Measurements from ENCODE around the gene RNF152.

The RNF152 gene

GRCh38 chr18:61890344-61890743 is 2.5 kb downstream of the RNF152 start:
- no peaks in the 10 kb centered on the region for H3F3A ChIP-seq (ENCODE audit: control insufficient read depth, insufficient read depth)
- no peaks in the 10 kb centered on the region for H3K79me2 ChIP-seq (ENCODE audit: control insufficient read depth, low read length)

GRCh38 chr18:61889541-61889940 is 3.3 kb downstream of the RNF152 start:
- Histone ChIP-seq H3K9me3 (ENCODE audit: control insufficient read depth, insufficient read depth, low read length) (no peaks in the 10 kb centered on the region), H3K9me2 (replicated peaks; ENCODE audit: control insufficient read depth, low read length) (no peaks in the 10 kb centered on the region), H3K4me3 (ENCODE audit: low read length) (no peak overlapping the region), H4K20me1 (ENCODE audit: control insufficient read depth, insufficient read depth, low read depth, low read length) (no peaks in the 10 kb centered on the region), H3F3A (ENCODE audit: control insufficient read depth, insufficient read depth) (no peaks in the 10 kb centered on the region), H3K36me3 (ENCODE audit: control insufficient read depth, low read length) (no peaks in the 10 kb centered on the region), H3K27me3 (ENCODE audit: control insufficient read depth, low read length) (peaks cover 41% of the 10 kb centered on the region), H3K79me2 (ENCODE audit: control insufficient read depth, low read length) (no peaks in the 10 kb centered on the region), H3K4me2 (ENCODE audit: low read length) (no peak overlapping the region), H3K4me1 (ENCODE audit: control insufficient read depth, low read length) (no peaks in the 10 kb centered on the region), H3K27ac (ENCODE audit: low read depth, low read length) (no peak overlapping the region)
- TF ChIP-seq CTCF (IDR thresholded peaks at IDR 0.05; ENCODE audit: low read depth, low read length, poor library complexity, severe bottlenecking) (no peak), EZH2phosphoT487 (IDR thresholded peaks at IDR 0.05; ENCODE audit: borderline replicate concordance, low read length) (no peak)

More at GRCh38 chr18:61890344-61890743, 2.5 kb downstream of the RNF152 start:
- Histone ChIP-seq H3K4me3 (ENCODE audit: low read length) (no peak overlapping the region), H3K36me3 (ENCODE audit: control insufficient read depth, low read length) (no peaks in the 10 kb centered on the region), H3K27ac (ENCODE audit: low read depth, low read length) (no peak overlapping the region), H3K4me1 (ENCODE audit: control insufficient read depth, low read length) (no peaks in the 10 kb centered on the region), H4K20me1 (ENCODE audit: control insufficient read depth, insufficient read depth, low read depth, low read length) (no peaks in the 10 kb centered on the region), H3K4me2 (ENCODE audit: low read length) (no peak overlapping the region), H3K9me2 (replicated peaks; ENCODE audit: control insufficient read depth, low read length) (no peaks in the 10 kb centered on the region), H3K9me3 (ENCODE audit: control insufficient read depth, insufficient read depth, low read length) (no peaks in the 10 kb centered on the region), H3K27me3 (ENCODE audit: control insufficient read depth, low read length) (peaks cover 48% of the 10 kb centered on the region)
- TF ChIP-seq CTCF (IDR thresholded peaks at IDR 0.05; ENCODE audit: low read depth, low read length, poor library complexity, severe bottlenecking) (no peak), EZH2phosphoT487 (IDR thresholded peaks at IDR 0.05; ENCODE audit: borderline replicate concordance, low read length) (no peak)

- Histone ChIP-seq H3K9me3 (ENCODE audit: control insufficient read depth, insufficient read depth, low read length) (no peaks in the 10 kb centered on the region), H3K27me3 (ENCODE audit: control insufficient read depth, low read length) (peaks cover 34% of the 10 kb centered on the region), H3K36me3 (ENCODE audit: control insufficient read depth, low read length) (no peaks in the 10 kb centered on the region), H3F3A (ENCODE audit: control insufficient read depth, insufficient read depth) (no peaks in the 10 kb centered on the region), H3K4me2 (ENCODE audit: low read length) (no peak overlapping the region), H3K79me2 (ENCODE audit: control insufficient read depth, low read length) (no peaks in the 10 kb centered on the region), H4K20me1 (ENCODE audit: control insufficient read depth, insufficient read depth, low read depth, low read length) (no peaks in the 10 kb centered on the region), H3K4me1 (ENCODE audit: control insufficient read depth, low read length) (no peaks in the 10 kb centered on the region), H3K27ac (ENCODE audit: low read depth, low read length) (no peak overlapping the region), H3K4me3 (ENCODE audit: low read length) (no peak overlapping the region), H3K9me2 (replicated peaks; ENCODE audit: control insufficient read depth, low read length) (no peaks in the 10 kb centered on the region)
- TF ChIP-seq CTCF (IDR thresholded peaks at IDR 0.05; ENCODE audit: low read depth, low read length, poor library complexity, severe bottlenecking): no peak
- TF ChIP-seq EZH2phosphoT487 (IDR thresholded peaks at IDR 0.05; ENCODE audit: borderline replicate concordance, low read length): no peak
Observed at GRCh38 chr18:61888622-61889021, 4.2 kb downstream of the RNF152 start.

- Histone ChIP-seq H3K9me3 (ENCODE audit: control insufficient read depth, insufficient read depth, low read length) (no peaks in the 10 kb centered on the region), H4K20me1 (ENCODE audit: control insufficient read depth, insufficient read depth, low read depth, low read length) (no peaks in the 10 kb centered on the region), H3K27ac (ENCODE audit: low read depth, low read length) (no peak overlapping the region), H3K4me2 (ENCODE audit: low read length) (no peak overlapping the region), H3K4me1 (ENCODE audit: control insufficient read depth, low read length) (no peaks in the 10 kb centered on the region), H3F3A (ENCODE audit: control insufficient read depth, insufficient read depth) (no peaks in the 10 kb centered on the region), H3K79me2 (ENCODE audit: control insufficient read depth, low read length) (no peaks in the 10 kb centered on the region), H3K36me3 (ENCODE audit: control insufficient read depth, low read length) (no peaks in the 10 kb centered on the region), H3K4me3 (ENCODE audit: low read length) (no peak overlapping the region), H3K27me3 (ENCODE audit: control insufficient read depth, low read length) (peaks cover 26% of the 10 kb centered on the region), H3K9me2 (replicated peaks; ENCODE audit: control insufficient read depth, low read length) (no peaks in the 10 kb centered on the region)
- no peak for TF ChIP-seq CTCF (IDR thresholded peaks at IDR 0.05; ENCODE audit: low read depth, low read length, poor library complexity, severe bottlenecking)
- TF ChIP-seq EZH2phosphoT487 (IDR thresholded peaks at IDR 0.05; ENCODE audit: borderline replicate concordance, low read length): no peak
Observed at GRCh38 chr18:61887838-61888237, 5.0 kb downstream of the RNF152 start.

Measured in DOHH2 (cell line).